ENCODE data around the gene CASK.

Gene CASK

DNA sequence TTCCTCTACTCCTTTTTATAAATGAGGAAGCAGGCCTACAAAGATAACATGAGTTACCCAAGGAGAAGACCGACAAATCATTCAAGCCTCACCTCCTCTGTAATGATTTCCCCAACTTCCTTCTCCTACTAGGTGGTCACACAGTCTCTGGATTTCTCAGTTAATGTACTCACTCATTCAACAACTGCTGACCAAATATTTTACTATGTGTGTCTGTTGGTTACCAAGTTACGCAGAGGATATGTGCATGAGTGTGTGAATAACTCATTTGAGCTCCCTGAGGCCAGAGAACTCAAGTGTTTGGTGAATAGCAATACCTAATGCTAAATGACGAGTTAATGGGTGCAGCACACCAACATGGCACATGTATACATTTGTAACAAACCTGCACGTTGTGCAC is 10.4 kb downstream of the CASK start:
- TF ChIP-seq, protein P1, sequence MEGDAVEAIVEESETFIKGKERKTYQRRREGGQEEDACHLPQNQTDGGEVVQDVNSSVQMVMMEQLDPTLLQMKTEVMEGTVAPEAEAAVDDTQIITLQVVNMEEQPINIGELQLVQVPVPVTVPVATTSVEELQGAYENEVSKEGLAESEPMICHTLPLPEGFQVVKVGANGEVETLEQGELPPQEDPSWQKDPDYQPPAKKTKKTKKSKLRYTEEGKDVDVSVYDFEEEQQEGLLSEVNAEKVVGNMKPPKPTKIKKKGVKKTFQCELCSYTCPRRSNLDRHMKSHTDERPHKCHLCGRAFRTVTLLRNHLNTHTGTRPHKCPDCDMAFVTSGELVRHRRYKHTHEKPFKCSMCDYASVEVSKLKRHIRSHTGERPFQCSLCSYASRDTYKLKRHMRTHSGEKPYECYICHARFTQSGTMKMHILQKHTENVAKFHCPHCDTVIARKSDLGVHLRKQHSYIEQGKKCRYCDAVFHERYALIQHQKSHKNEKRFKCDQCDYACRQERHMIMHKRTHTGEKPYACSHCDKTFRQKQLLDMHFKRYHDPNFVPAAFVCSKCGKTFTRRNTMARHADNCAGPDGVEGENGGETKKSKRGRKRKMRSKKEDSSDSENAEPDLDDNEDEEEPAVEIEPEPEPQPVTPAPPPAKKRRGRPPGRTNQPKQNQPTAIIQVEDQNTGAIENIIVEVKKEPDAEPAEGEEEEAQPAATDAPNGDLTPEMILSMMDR (conservative IDR thresholded peaks at IDR 0.05; ENCODE audit: low read depth, low read length): no peak
- DNase-seq (ENCODE audit: low read depth): no peak
- no peak overlapping the region for H3K4me3 ChIP-seq (ENCODE audit: low read length)

DNA sequence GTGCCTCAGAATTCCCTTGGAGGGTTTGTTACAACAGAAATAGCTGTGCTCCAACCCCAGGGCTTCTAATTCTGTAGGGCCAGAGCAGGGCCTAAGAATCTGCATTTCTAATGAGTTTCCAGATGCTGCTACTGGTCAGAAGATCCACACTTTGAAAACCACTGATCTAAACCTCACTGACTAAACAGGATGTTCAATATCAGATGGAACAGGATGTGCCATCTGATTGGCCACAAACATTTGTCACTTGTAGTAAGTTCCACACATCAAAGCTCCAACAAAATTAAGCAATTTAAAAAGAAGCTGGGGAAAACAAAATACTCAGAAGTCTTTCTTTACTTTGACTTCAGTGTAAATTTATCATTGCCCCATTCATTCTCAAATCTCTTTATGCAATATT is 14.3 kb downstream of the CASK start:
- TF ChIP-seq, protein P1 (conservative IDR thresholded peaks at IDR 0.05; ENCODE audit: low read depth, low read length): no peak
- no peak for DNase-seq (ENCODE audit: low read depth)
- no peak overlapping the region for H3K4me3 ChIP-seq (ENCODE audit: low read length)

GRCh38 chrX:41906515-41907187 is 16.7 kb downstream of the CASK start:
- TF ChIP-seq, protein P1 (conservative IDR thresholded peaks at IDR 0.05; ENCODE audit: low read depth, low read length): no peak
- no peak overlapping the region for H3K4me3 ChIP-seq (ENCODE audit: low read length)
- DNase-seq (ENCODE audit: low read depth): no peak

DNA sequence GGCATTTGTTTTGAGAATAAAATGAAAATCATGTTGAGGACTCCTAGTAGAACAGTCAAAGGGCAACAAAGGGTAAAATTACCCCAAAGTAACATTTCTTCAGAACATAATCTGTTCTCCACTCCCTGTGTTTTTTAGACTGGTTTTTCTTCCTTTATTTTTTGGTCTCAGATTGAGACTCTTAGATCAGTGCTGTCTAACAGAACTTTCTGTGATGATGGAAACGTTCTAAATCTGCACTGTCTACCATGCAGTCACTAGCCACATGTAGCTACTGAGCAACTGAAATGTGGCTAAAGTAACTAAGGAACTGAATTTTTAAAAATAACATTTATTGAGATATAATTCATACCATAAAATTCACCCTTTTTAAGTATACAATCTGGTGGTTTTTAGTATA is 19.8 kb downstream of the CASK start:
- TF ChIP-seq, protein P1 (conservative IDR thresholded peaks at IDR 0.05; ENCODE audit: low read depth, low read length): no peak
- DNase-seq (ENCODE audit: low read depth): no peak
- H3K4me3 ChIP-seq (ENCODE audit: low read length): no peak overlapping the region

GRCh38 chrX:41900321-41900720 is 23.0 kb downstream of the CASK start:
- DNase-seq (ENCODE audit: low read depth): no peak
- H3K4me3 ChIP-seq (ENCODE audit: low read length): no peak overlapping the region
- TF ChIP-seq, protein P1 (conservative IDR thresholded peaks at IDR 0.05; ENCODE audit: low read depth, low read length): no peak

- no peak overlapping the region for H3K4me3 ChIP-seq (ENCODE audit: low read length)
- DNase-seq (ENCODE audit: low read depth): no peak
Observed at GRCh38 chrX:41895826-41896225, 27.5 kb downstream of the CASK start.

GRCh38 chrX:41890026-41890423 is 33.3 kb downstream of the CASK start:
- H3K4me3 ChIP-seq (ENCODE audit: low read length): no peak overlapping the region
- no peak for DNase-seq (ENCODE audit: low read depth)
- TF ChIP-seq, protein P1 (conservative IDR thresholded peaks at IDR 0.05; ENCODE audit: low read depth, low read length): no peak

More at GRCh38 chrX:41895826-41896225, 27.5 kb downstream of the CASK start:
- TF ChIP-seq, protein P1 (conservative IDR thresholded peaks at IDR 0.05; ENCODE audit: low read depth, low read length): no peak

All from retinal pigment epithelial cell (primary cell).